CD4-positive, alpha-beta T cell treated with Interleukin-15 for 4 hours (primary cell): ENCODE measurements around the gene YWHAQ.

Experiments used
- DNase-seq: peaks from one replicate; pipeline ENCODE4 v3.0.0-alpha.2; 2020; ENCODE audit warnings: low spot score

YWHAQ gene

DNA sequence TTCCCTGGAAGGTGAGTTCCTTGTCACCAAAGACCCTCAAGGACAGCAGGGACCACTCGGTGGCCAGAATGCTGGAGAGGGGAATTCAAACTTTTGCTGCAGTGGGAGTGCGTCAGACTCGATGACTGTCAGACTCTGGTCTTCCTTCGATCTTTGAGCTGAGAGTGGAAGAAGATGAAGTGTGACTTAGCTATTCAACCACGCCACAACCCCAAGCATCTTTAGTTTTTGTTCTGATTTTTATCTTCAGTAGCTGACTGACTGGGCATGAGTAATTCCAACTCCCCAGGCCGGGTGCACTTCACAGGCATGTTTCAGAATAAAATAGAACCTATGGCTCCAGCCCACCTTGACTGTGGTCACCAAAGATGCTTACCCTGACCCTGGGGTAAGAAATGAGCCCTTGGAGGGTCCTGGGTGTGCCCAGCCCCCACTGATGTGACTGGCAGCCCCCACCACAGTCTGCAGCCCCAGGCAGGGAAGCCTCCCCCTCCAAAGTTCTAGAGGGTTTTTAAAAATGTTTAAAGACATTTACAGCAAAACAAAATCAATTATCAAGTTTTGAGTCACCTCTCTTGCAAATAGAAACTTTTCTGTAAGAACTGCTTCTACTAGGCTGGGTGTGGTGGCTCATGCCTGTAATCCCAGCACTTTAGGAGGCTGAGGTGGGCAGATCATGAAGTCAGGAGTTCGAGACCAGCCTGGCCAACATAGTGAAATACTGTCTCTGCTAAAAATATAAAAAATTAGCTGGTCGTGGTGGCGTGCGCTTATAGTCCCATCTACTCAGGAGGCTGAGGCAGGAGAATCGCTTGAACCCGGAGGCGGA lies 24.9 kb upstream of the YWHAQ start:
- DNase-seq, result peak; percentile 48

GRCh38 chr2:9654452-9655100 lies 23.8 kb upstream of the YWHAQ start:
- no peak for DNase-seq

DNA sequence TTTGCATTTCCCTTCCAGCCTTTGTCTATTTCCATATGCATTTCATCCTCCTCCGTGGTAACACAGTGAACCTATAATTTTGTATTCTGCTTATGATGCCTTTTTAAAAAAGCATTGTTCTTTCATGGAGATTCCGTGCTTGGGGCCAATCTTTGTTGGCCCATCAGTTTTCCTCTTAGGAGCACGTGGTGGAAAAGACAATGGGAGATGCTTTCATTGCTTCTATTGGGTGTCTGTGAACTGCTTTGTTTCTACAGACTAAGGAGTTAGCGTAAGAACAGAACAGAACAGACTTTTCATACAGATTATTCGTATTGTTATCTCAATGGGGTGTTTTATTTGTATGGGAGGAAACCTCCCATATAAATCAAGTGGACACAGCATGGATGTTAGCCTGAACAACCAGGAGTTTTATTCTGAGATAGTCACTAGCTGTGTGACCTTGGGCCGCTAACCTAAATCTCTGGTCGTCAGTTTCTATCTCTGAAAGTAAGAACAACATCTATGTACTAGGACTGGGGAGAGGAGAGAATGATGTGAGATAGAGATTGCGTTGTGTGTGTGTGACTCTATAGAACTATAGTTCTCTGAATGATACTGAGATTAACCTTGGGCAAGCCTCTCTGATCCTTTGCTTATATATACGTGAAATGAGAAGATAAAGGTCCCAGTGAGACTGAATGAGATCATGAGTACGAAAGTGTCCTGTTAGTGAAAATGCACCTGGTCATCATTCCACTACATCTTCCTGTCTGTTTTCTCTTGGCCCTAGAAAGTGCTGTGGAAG lies 22.9 kb upstream of the YWHAQ start:
- DNase-seq, result no peak

GRCh38 chr2:9652898-9653479 lies 22.2 kb upstream of the YWHAQ start:
- no peak for DNase-seq

- DNase-seq, result no peak
These were observed 21.5 kb upstream of the YWHAQ start for GRCh38 chr2:9652267-9652666.

- DNase-seq, result no peak
These were observed 19.5 kb upstream of the YWHAQ start for GRCh38 chr2:9650119-9650821.

- DNase-seq, result no peak
These were observed 18.5 kb upstream of the YWHAQ start for GRCh38 chr2:9649261-9649660.

- no peak for DNase-seq
These were observed 18.0 kb upstream of the YWHAQ start for GRCh38 chr2:9648821-9649220.

DNA sequence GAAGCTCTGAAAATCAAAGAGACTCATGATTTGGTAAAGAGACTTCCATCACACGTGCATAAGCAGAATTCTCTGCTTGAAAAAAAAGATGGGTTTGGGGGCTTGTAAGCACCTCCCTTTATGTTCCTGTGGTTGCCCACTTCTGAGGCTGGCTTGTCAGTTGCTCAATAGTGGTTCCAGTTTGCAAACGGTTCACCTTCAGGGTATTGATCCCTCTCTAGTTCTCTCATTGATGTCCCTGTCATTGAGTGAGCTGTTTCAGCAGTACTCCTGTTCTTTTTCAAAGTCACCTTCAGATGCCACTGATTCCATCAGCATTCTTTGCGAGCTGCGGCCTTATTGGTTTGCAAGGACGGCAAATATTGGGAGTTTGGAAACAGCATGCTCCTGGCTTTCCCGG lies 17.1 kb upstream of the YWHAQ start:
- no peak for DNase-seq

- DNase-seq, result no peak
These were observed 15.6 kb upstream of the YWHAQ start for GRCh38 chr2:9646196-9647030.

GRCh38 chr2:9644603-9645002 lies 13.8 kb upstream of the YWHAQ start:
- DNase-seq, result no peak

DNA sequence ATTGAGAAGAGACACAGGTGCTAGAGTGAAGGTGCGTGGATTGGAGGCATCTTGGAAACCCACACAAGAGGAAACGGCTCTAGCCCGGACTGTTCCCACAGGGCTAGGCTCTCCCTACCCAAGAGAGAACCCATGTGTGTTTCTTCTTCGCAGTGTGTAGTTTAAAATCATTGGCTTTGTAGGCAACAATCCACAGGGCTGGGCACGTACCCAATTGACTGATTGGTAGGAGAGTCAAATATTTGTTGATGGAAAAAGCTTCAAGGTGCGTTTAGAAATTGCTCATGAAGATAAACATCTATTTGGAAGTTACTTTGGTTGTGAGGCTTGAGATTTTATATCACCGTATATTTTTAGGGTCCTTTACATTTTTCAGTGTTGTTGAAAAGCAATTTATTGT lies 13.2 kb upstream of the YWHAQ start:
- no peak for DNase-seq

- no peak for DNase-seq
These were observed 10.8 kb upstream of the YWHAQ start for GRCh38 chr2:9641641-9642040.

DNA sequence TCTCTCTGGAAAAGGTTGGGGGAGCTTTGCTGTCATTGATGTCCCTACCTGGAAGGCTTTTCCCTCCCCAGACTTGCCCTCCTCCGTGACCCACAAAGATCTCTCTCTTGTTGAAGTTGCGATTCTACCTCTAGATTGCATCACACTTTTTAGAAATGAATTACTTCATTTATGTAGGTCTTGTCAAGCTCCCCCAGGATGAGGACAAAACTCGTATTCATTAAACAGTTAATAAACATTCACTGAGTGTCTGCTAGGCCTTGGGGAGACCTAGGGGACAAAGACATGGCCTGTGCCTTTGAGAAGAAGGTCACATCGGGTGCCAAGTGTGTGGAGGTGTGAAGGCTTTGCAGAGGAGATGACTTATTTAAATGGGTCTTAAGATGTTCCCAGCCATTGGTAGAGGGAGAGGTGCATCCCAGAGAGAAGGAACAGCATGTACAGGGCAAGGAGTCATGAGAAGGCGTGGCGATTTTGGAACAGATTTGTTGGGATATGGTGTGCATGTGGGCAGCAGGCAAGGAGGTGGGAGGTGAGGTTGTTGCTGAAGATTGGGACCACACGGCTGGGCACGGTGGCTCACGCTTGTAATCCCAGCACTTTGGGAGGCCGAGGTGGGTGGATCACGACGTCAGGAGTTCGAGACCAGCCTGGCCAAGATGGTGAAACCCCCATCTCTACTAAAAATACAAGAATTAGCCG lies 9.8 kb upstream of the YWHAQ start:
- no peak for DNase-seq

DNA sequence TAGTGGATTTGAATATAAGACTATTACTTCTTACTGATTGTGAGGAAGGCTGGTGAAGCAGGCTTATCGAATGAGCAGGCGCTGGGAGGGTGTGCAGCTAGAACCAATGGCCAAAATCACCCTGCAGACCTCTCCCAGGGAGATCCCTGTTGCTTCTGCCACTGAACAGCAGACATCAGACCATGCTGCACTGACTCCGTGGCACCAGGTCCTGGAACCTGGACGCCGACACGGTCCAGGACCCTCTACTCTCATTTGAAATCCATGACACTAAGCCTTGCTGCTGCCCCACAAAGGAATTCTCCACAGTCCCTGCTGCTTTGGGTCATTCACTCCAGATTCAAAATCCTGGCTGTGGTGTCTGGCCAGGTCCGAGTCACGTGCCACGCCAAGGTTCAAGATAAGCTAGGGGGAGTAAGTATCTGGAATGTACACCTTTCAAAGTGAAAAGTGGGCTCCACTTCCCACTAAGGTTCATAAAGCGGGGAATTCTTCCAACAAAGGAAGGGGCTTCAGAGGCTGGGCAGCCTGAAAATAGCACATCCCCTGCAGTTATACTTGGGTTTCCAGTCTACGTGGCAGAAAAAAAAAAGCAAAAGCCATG lies 9.0 kb upstream of the YWHAQ start:
- no peak for DNase-seq

DNA sequence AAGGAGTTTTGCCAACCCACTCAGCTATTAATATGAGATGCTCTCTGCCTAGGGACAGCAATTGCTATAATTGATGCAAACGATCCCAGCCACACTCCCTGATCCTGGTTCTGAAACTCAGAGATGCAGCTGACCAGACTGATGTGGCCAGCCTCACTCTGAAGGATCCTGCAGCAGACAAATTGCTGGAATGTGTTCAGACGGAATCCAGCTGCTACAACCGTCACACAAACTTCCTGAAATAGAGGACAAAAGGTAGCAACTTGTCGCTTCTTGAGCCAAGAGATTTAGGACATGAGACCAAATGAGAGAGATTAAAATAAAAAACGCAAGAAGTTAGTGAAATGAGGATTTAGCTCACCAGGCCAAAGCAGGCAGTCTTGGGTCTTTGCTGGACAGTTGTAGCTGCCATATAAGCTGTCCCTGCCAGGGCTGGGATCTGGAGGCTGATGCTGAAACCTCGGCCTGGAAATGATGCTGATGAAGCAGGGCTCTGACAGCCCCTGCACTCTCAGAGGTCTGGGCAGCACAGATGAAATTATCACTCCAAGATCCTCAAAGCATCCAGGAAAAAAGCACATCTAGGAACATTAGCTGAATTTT lies 8.3 kb upstream of the YWHAQ start:
- no peak for DNase-seq

GRCh38 chr2:9638532-9638931 lies 7.7 kb upstream of the YWHAQ start:
- no peak for DNase-seq

DNA sequence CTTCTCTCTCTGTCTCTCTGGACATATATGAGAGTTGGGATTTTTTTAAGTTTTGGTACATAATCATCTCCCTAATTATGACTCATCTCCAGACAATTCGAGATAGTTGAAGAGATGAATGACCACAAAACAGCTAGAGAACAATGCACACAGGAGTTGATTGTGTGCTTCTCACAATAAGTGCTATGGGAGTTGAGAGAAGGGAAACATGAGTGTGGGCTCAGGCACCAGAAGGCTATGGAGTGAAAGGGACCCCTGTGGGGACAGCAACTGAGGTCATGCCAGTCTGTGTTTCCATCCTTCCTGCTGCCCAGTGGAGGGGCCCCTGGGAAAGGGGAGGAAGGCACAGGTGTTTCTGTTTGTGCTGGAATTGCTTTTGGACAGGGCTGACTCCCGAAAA lies 6.5 kb upstream of the YWHAQ start:
- no peak for DNase-seq

- no peak for DNase-seq
These were observed 3.3 kb upstream of the YWHAQ start for GRCh38 chr2:9634133-9634532.
